ENCODE results near the gene AXL. TPM values are rescaled to one million over a fixed set of nuclear protein-coding genes. Genes with fewer than 3 reads are reported as not detected.

The AXL gene
- total RNA-seq, 1 experiment from 2014 or later = 107 TPM

DNA sequence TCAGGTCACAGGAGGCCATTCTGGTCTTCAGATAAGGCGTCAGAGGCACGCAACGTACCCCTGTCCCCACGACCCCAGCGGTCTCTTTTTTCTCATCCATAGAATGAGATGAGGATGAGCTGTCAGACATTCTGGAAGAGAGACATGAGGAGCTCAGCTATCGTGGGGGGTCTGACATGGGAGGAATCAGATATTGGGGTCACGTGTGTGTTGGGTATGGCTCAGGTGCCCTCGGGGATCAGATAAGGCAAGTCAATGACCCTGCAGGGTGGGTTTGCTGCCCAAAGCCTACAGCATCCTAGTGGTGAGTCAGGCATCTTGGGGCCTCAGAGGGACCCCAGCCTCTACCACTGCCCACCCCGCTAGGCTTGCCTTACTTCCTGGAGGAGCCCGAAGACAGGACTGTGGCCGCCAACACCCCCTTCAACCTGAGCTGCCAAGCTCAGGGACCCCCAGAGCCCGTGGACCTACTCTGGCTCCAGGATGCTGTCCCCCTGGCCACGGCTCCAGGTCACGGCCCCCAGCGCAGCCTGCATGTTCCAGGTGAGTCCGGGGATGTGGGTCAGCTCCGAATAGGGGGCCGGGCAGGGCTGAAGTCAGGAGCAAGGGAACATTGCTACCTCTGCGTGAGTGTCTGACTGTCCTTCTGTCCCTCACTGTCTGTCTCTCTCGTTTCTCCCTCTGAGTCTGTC, 2.6 kb downstream of the AXL start:
- intact Hi-C loops (cut with micrococcal nuclease; ENCODE audit: unreplicated experiment) = no loop called here
- no peaks in the 10 kb centered on the region for H3K27me3 Mint-ChIP-seq (ENCODE audit: unreplicated experiment)
- peaks cover 79% of the 10 kb centered on the region for H3K36me3 Mint-ChIP-seq (ENCODE audit: insufficient read depth, unreplicated experiment)
- peak overlapping the region; percentile 98 for H3K27ac Mint-ChIP-seq (ENCODE audit: unreplicated experiment)
- H3K4me3 Mint-ChIP-seq (ENCODE audit: low read depth, unreplicated experiment) = peak overlapping the region; percentile 94
- peaks cover 74% of the 10 kb centered on the region for H3K4me1 Mint-ChIP-seq (ENCODE audit: low read depth, unreplicated experiment)
- TF ChIP-seq, protein P1, sequence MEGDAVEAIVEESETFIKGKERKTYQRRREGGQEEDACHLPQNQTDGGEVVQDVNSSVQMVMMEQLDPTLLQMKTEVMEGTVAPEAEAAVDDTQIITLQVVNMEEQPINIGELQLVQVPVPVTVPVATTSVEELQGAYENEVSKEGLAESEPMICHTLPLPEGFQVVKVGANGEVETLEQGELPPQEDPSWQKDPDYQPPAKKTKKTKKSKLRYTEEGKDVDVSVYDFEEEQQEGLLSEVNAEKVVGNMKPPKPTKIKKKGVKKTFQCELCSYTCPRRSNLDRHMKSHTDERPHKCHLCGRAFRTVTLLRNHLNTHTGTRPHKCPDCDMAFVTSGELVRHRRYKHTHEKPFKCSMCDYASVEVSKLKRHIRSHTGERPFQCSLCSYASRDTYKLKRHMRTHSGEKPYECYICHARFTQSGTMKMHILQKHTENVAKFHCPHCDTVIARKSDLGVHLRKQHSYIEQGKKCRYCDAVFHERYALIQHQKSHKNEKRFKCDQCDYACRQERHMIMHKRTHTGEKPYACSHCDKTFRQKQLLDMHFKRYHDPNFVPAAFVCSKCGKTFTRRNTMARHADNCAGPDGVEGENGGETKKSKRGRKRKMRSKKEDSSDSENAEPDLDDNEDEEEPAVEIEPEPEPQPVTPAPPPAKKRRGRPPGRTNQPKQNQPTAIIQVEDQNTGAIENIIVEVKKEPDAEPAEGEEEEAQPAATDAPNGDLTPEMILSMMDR (IDR thresholded peaks at IDR 0.05; ENCODE audit: unreplicated experiment) = no peak
- CTCF ChIA-PET = no interaction called here
- no peaks in the 10 kb centered on the region for H3K9me3 Mint-ChIP-seq (ENCODE audit: low read depth, unreplicated experiment)
- DNase-seq = no peak
- no TSS peak for BruUV-seq (replicated peaks)

DNA sequence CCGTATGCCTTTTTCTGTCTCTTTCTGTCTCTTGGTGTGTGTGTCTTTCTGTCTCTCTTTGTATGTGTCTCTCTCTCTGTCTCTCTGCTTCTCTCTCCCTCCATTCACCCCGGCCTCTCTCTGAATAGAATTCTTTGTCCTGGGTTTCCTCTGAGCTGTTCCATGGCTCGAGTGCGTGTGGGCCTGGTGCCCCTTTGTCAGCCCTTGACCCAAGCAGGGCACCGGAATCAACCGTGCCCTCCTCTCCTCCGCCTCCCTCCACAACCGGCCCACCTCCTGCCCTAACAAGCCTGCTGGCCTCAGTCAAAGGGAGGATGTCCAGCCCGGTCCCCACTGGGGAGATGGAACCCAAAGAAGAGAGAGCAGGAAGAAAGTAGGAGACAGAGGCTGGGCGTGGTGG, 3.2 kb downstream of the AXL start:
- no peak for DNase-seq
- peaks cover 68% of the 10 kb centered on the region for H3K4me1 Mint-ChIP-seq (ENCODE audit: low read depth, unreplicated experiment)
- intact Hi-C loops (cut with micrococcal nuclease; ENCODE audit: unreplicated experiment) = no loop called here
- TF ChIP-seq, protein P1 (IDR thresholded peaks at IDR 0.05; ENCODE audit: unreplicated experiment) = no peak
- CTCF ChIA-PET = no interaction called here
- no peaks in the 10 kb centered on the region for H3K27me3 Mint-ChIP-seq (ENCODE audit: unreplicated experiment)
- H3K4me3 Mint-ChIP-seq (ENCODE audit: low read depth, unreplicated experiment) = peak overlapping the region; percentile 37
- no peaks in the 10 kb centered on the region for H3K9me3 Mint-ChIP-seq (ENCODE audit: low read depth, unreplicated experiment)
- peak overlapping the region; percentile 98 for H3K27ac Mint-ChIP-seq (ENCODE audit: unreplicated experiment)
- H3K36me3 Mint-ChIP-seq (ENCODE audit: insufficient read depth, unreplicated experiment) = peaks cover 82% of the 10 kb centered on the region
- BruUV-seq (replicated peaks) = no TSS peak

DNA sequence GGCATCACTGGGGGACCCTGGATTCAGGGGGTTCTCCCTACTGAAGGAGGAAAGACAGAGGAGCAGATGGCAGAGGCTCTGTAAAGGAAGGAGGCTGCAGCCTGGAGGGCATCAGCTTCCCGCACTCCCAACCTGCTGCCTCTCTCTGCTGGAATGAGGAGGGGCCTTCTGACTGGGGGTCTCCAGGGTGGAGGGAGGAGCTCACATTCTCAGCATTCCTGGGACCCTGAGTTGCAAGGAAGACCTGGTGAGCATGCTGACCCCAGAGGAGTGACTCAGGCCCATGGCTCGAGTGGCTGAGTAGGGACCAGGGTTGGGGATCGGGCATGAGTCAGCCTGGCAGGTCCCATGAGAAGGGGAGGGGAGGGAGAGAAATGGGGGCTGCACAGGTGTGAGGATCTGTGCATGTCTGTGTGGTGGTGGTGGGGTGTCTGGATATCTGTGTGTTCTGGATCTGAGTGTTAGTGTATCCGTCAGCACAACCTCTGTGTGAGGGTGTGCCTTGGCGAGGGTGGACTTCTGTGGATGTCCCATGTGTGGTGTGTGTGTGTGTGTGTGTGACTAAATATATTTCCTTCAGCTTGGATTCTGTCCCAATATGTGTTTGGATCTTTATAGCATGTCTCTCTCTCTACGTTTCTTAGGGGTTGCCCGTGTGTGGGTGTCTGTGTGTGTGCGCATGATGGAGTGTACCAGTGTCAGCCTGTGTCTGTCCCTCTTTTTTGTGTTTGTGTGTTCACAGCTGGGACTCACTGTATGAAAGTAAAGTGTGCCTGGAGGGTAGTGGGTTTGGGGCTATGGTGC, 4.6 kb downstream of the AXL start:
- Mint-ChIP-seq H3K9me3 (ENCODE audit: low read depth, unreplicated experiment) (no peaks in the 10 kb centered on the region), H3K4me1 (ENCODE audit: low read depth, unreplicated experiment) (peaks cover 54% of the 10 kb centered on the region), H3K27ac (ENCODE audit: unreplicated experiment) (peak overlapping the region; percentile 98), H3K27me3 (ENCODE audit: unreplicated experiment) (no peaks in the 10 kb centered on the region), H3K36me3 (ENCODE audit: insufficient read depth, unreplicated experiment) (peaks cover 76% of the 10 kb centered on the region), H3K4me3 (ENCODE audit: low read depth, unreplicated experiment) (peak overlapping the region; percentile 37)
- peak; percentile 80 for DNase-seq
- no TSS peak for BruUV-seq (replicated peaks)
- CTCF ChIA-PET = no interaction called here
- TF ChIP-seq, protein P1 (IDR thresholded peaks at IDR 0.05; ENCODE audit: unreplicated experiment) = no peak
- intact Hi-C loops (cut with micrococcal nuclease; ENCODE audit: unreplicated experiment) = no loop called here

DNA sequence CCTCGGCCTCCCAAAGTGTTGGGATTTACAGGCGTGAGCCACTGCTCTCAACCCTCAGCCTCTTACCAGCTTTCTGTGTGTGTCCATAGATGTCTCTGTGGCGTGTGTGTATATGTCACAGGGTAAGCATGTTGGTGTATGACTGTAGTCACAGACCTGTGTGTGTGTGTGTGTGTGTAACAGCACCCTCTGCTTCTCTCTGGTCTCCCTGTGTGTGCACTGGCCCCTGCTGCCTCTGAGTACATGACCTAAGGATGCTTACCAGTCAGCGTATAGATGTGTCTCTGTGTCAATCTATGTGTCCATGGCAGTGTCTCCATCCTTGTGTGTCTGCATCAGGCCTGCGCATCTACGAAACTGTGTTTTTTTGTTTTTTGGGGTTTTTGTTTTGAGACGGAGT, 5.6 kb downstream of the AXL start:
- peak overlapping the region; percentile 98 for H3K27ac Mint-ChIP-seq (ENCODE audit: unreplicated experiment)
- H3K4me3 Mint-ChIP-seq (ENCODE audit: low read depth, unreplicated experiment) = no peak overlapping the region
- intact Hi-C loops (cut with micrococcal nuclease; ENCODE audit: unreplicated experiment) = loop anchor here (5.0 kb wide), 1 partner anchor 38 kb away; the partner anchor contains the start of gene HNRNPUL1
- BruUV-seq (replicated peaks) = no TSS peak
- DNase-seq = no peak
- no peaks in the 10 kb centered on the region for H3K27me3 Mint-ChIP-seq (ENCODE audit: unreplicated experiment)
- no peaks in the 10 kb centered on the region for H3K9me3 Mint-ChIP-seq (ENCODE audit: low read depth, unreplicated experiment)
- CTCF ChIA-PET = interaction anchor here (1.2 kb wide), 1 partner anchor 20 kb away, joined by 8 read pairs; no protein-coding TSS in a partner anchor
- peaks cover 52% of the 10 kb centered on the region for H3K4me1 Mint-ChIP-seq (ENCODE audit: low read depth, unreplicated experiment)
- TF ChIP-seq, protein P1 (IDR thresholded peaks at IDR 0.05; ENCODE audit: unreplicated experiment) = no peak
- H3K36me3 Mint-ChIP-seq (ENCODE audit: insufficient read depth, unreplicated experiment) = peaks cover 68% of the 10 kb centered on the region
